Activated naive CD4-positive, alpha-beta T cell treated with anti-CD3 and anti-CD28 coated beads, Interleukin-2, amount 10 ng/mL, durations not matched to agents 5 hours and 36 hours (primary cell): ENCODE results near the gene TRUB1. TPM values are rescaled to one million over a fixed set of nuclear protein-coding genes. Genes with fewer than 3 reads are reported as not detected.

Experiments
- total RNA-seq, 2 experiments: library from RNA; stranded (reverse); gene quantifications; one replicate each; pipeline ENCODE4 v1.2.3, GENCODE V29; 2021

The TRUB1 gene
- 10 to 100 TPM; 11.8 to 12.5 TPM for total RNA-seq

GRCh38 chr10:114937962-114938855 lies at the start of gene TRUB1:
TRUB1 (plus strand) TSS chr10:114938195; CDS start chr10:114938254, 59 bp downstream.

Other genes starting within 250 kb of the TRUB1 start
- 10 to 100 TPM; 24.0 to 24.1 TPM for gene FHIP2A, start 116.4 kb upstream of the TRUB1 start, total RNA-seq
- gene ATRNL1, start 155.2 kb downstream of the TRUB1 start, total RNA-seq: under 1 TPM; 0.19 to 0.38 TPM